Gastrocnemius medialis (tissue), 4 donors: ENCODE data around the gene RNF38. TPM values are rescaled to one million over a fixed set of nuclear protein-coding genes. Genes with fewer than 3 reads are reported as not detected.

ENCODE experiments used
- ATAC-seq, 2 donors: fragments of 150-250 bp; one replicate each; pipeline ENCODE4 v1.9.1; 2016
- DNase-seq, 2 donors: peaks; one replicate each; pipeline ENCODE4 v3.0.0-alpha.2; 2019
- H3K27ac ChIP-seq, 4 donors: fragments of 200-600 bp; sonication (generic); 1 replicate in 1 of 4; 2 replicates in 3 of 4; pipeline ENCODE4 v1.5.1; 2016 to 2018; ENCODE audit warnings: mild to moderate bottlenecking in 2 of 4, moderate library complexity in 1 of 4
- H3K27me3 ChIP-seq, 3 donors: fragments of 200-600 bp; sonication (generic) in 2 of 3; 1 replicate in 1 of 3; 2 replicates in 2 of 3; pipeline versions ENCODE4 v1.5.1 to v1.6.0; 2016 to 2019; ENCODE audit warnings: mild to moderate bottlenecking in 1 of 3, moderate library complexity in 1 of 3
- H3K36me3 ChIP-seq, 2 donors: fragments of 200-600 bp; sonication (generic) in 1 of 2; one replicate each; pipeline ENCODE4 v1.5.1; 2017 to 2018
- H3K4me1 ChIP-seq, 2 donors: fragments of 200-600 bp; sonication (generic) in 1 of 2; one replicate each; pipeline ENCODE4 v1.5.1; 2016 to 2017; ENCODE audit warnings: mild to moderate bottlenecking in 2 of 2
- H3K4me3 ChIP-seq, 4 donors: fragments of 200-600 bp; sonication (generic) in 3 of 4; 1 replicate in 1 of 4; 2 replicates in 3 of 4; pipeline ENCODE4 v1.5.1; 2016 to 2019; ENCODE audit warnings: mild to moderate bottlenecking in 2 of 4
- H3K9me3 ChIP-seq, 3 donors: fragments of 200-600 bp; sonication (generic) in 2 of 3; 1 replicate in 1 of 3; 2 replicates in 2 of 3; pipeline ENCODE4 v1.5.1; 2016 to 2019
- CTCF ChIP-seq, 5 experiments: fragments of 450-650 bp in 3 of 5; fragments of 200-600 bp in 2 of 5; sonication (generic) in 2 of 5; IDR thresholded peaks in 4 of 5; conservative IDR thresholded peaks in 1 of 5; 1 replicate in 4 of 5; 2 replicates in 1 of 5; pipeline ENCODE4 v1.5.1; 2016 to 2019; ENCODE audit warnings: antibody characterized with exemption in 5 of 5, mild to moderate bottlenecking in 3 of 5, moderate library complexity in 3 of 5
- POLR2A ChIP-seq, 2 donors: fragments of 450-650 bp; IDR thresholded peaks; one replicate each; pipeline ENCODE4 v1.6.1; 2017; ENCODE audit warnings: antibody characterized with exemption in 2 of 2, mild to moderate bottlenecking in 2 of 2, moderate library complexity in 2 of 2
- in situ Hi-C, 4 donors: fragments of 200-750 bp; cut with MboI; loops; one replicate each; pipeline versions ENCODE4 v1.15.0 to v1.8.0; 2017; ENCODE audit warnings: low sequenced_read_pairs in 4 of 4
- intact Hi-C: fragments of 100-400 bp; cut with DNase I; formaldehyde crosslinking; loops from one replicate; pipeline ENCODE4 v1.15.1; 2023; ENCODE audit warnings: low total_unique reads
- total RNA-seq, 4 donors: library from RNA; depleted of rRNA; stranded (reverse); fragments of >200 nt; gene quantifications; one replicate each; pipeline versions ENCODE4 v1.1.0 to v1.2.3, GENCODE V29; 2016

Gene RNF38
- total RNA-seq, 4 donors from 2014 or later = 15.7 to 24.8 (median 20.7) TPM

DNA sequence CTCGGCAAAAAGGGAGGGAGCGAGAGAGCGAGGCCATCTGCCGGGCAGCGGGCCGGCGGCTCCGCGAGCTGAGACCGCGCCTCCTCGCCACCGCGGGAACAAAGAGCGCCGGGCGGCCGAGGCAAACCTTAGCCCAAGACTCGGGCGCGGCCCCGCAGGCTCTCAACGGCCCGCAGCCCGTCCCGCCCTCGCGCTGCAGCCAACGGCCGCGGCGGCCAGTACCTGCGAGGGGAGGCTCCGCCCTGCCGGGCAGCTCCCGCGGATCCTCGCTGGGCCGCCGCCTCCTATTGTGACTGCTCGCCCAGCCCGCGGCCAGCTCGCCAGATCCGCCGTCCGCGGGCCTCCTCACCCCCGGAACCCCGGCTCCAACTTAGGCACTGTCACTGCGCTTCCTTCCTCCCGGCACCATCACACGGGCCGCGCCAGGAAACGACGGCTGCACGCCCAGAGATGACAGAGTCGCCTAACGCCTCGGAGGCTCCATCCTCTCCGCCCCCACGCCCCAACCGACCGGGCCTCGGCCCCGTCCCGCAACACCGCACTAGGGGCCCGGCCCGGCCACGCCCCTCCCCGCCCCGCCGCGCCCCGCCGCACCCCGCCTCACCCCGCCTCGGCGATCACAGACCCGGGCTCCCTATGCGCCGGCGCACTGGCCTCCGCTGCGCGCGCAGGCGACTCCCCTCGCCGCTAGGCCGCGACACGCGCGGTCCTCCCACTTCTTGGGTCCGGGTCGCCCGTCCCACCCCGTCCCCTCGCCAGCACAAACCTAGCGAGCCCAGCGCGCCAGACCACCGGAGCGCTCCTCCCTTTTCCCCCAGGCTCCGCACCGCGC is 479 bp upstream of the RNF38 start:
- Histone ChIP-seq H3K9me3 (no peaks in the 10 kb centered on the region), H3K27me3 (no peaks in the 10 kb centered on the region), H3K36me3 (no peaks in the 10 kb centered on the region), H3K4me1 (peaks cover 34 to 44% of the 10 kb centered on the region in 2 donors), H3K4me3 (peak overlapping the region; percentile 73 to 91 (median 80)), H3K27ac (peak overlapping the region; percentile 90 to 97 (median 96))
- intact Hi-C loops = loop anchor here (2.0 kb wide), 3 partner anchors 86 to 210 kb away; partner anchors contain the start of genes CLTA and GNE
- in situ Hi-C loops = loop anchor here in 1 of 4 donors (10.0 kb wide), 1 partner anchor 84 kb away; no protein-coding TSS in a partner anchor
- ATAC-seq (peak; percentile 89 to 91), DNase-seq (peak; percentile 81 to 85)
- peak in 2 of 5 experiments; percentile 22 for TF ChIP-seq CTCF (IDR thresholded peaks at IDR 0.05 in 4 of 5, conservative IDR thresholded peaks at IDR 0.05 in 1 of 5)
- TF ChIP-seq POLR2A (IDR thresholded peaks at IDR 0.05) = peak; percentile 57 to 82

DNA sequence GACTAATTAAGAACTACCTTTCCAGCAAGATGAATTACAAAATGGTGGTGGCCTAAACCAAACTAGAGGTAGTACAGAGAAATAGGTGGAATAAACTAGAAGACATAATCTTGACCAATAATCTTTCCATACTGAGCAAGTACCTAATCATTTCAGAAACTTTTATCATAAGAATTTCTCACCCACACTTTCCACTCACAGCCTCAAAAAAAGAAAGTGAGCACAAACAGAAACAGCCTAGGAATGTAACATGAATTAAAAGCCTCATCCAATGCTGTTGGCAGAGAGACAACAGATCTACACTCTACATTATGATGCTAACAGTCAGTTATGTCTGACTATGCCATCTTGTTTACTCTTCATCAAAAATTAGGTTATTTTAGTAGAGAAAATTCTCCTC is 1.3 kb downstream of the RNF38 start:
- no peak for ATAC-seq
- Histone ChIP-seq H3K4me1 (peaks cover 42 to 56% of the 10 kb centered on the region in 2 donors), H3K27me3 (no peaks in the 10 kb centered on the region), H3K4me3 (peak overlapping the region in 2 of 4 donors; percentile 78 to 91), H3K27ac (peak overlapping the region; percentile 90 to 97 (median 96)), H3K36me3 (no peaks in the 10 kb centered on the region), H3K9me3 (no peaks in the 10 kb centered on the region)
- intact Hi-C loops = loop anchor here (10.0 kb wide), 1 partner anchor 364 kb away; the partner anchor contains the start of gene RECK
- DNase-seq = no peak
- TF ChIP-seq CTCF (IDR thresholded peaks at IDR 0.05 in 4 of 5, conservative IDR thresholded peaks at IDR 0.05 in 1 of 5) = no peak
- no peak for TF ChIP-seq POLR2A (IDR thresholded peaks at IDR 0.05)
- in situ Hi-C loops = no loop called here

- no peak for TF ChIP-seq POLR2A (IDR thresholded peaks at IDR 0.05)
- TF ChIP-seq CTCF (IDR thresholded peaks at IDR 0.05 in 4 of 5, conservative IDR thresholded peaks at IDR 0.05 in 1 of 5) = no peak
- H3K27ac ChIP-seq = peak overlapping the region in 2 of 4 donors; percentile 19 to 96
These were observed 3.1 kb downstream of the RNF38 start for GRCh38 chr9:36396985-36397384.

DNA sequence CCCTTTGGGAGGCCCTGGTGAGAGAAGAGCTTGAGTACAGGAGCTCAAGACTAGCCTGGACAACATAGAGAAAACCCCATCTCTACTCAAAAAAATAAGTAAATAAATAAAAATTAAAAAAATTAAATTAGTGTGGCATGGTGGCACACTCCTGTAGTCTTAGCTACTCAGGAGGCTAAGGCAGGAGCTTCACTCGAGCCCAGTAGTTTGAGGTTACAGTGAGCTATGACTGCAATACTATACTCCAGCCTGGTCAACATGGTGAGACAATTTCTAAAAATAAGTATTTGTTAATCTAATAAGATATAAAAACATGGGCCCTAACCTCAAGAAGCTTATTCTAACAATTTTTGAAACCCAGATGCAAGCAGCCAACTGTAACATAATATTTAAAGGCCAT is 7.6 kb downstream of the RNF38 start:
- Histone ChIP-seq H3K4me1 (peaks cover 57 to 71% of the 10 kb centered on the region in 2 donors), H3K36me3 (no peaks in the 10 kb centered on the region), H3K9me3 (no peaks in the 10 kb centered on the region), H3K27ac (peak overlapping the region; percentile 63 to 79 (median 72)), H3K4me3 (no peak overlapping the region), H3K27me3 (no peaks in the 10 kb centered on the region)
- TF ChIP-seq CTCF (IDR thresholded peaks at IDR 0.05 in 4 of 5, conservative IDR thresholded peaks at IDR 0.05 in 1 of 5) = no peak
- peak in 1 of 2 donors; percentile 52 for TF ChIP-seq POLR2A (IDR thresholded peaks at IDR 0.05)
- intact Hi-C loops (loop anchor here (10.0 kb wide), 1 partner anchor 358 kb away; the partner anchor contains the start of gene RECK), in situ Hi-C loops (no loop called here)
- DNase-seq = peak in 1 of 2 donors; percentile 41
- ATAC-seq = peak; percentile 93 to 98

More at GRCh38 chr9:36396985-36397384, 3.1 kb downstream of the RNF38 start:
- no peaks in the 10 kb centered on the region for H3K27me3 ChIP-seq
- H3K9me3 ChIP-seq = no peaks in the 10 kb centered on the region
- H3K4me3 ChIP-seq = no peak overlapping the region
- H3K36me3 ChIP-seq = no peaks in the 10 kb centered on the region
- H3K4me1 ChIP-seq = peaks cover 49 to 60% of the 10 kb centered on the region in 2 donors
- no peak for DNase-seq
- in situ Hi-C loops (no loop called here), intact Hi-C loops (loop anchor here (10.0 kb wide), 1 partner anchor 362 kb away; the partner anchor contains the start of gene RECK)
- no peak for ATAC-seq
